SU-DHL-6 (cell line): Measurements from ENCODE around the gene FIZ1.
"Not testable (repeated sequence)": the region's sequence is repeated elsewhere in the genome, so short reads cannot be mapped to it uniquely, and the experiment has no call there.

Experiments
- H2AFZ ChIP-seq: fragments of 200-600 bp; sonication (generic); 2 replicates; pipeline ENCODE4 v1.6.1; 2014; ENCODE audit warnings: low read depth, mild to moderate bottlenecking, moderate library complexity, mixed read lengths, antibody characterized with exemption, low read length; ENCODE audit not compliant: severe bottlenecking
- H3F3A ChIP-seq: fragments of 200-600 bp; shearing (Covaris generic); 2 replicates; pipeline ENCODE4 v1.6.0; 2016; ENCODE audit warnings: antibody characterized with exemption, mild to moderate bottlenecking; ENCODE audit not compliant: insufficient read depth
- H3K27ac ChIP-seq: fragments of 200-600 bp; sonication (generic); 2 replicates; pipeline ENCODE4 v1.5.1; 2016; ENCODE audit warnings: low read depth, mild to moderate bottlenecking, low read length, moderate library complexity, mixed read lengths
- H3K27me3 ChIP-seq: fragments of 200-600 bp; sonication (generic), shearing (Covaris generic); 2 replicates; pipeline ENCODE4 v1.6.0; 2014; ENCODE audit warnings: mild to moderate bottlenecking, low read length
- H3K36me3 ChIP-seq: fragments of 200-600 bp; sonication (generic); 2 replicates; pipeline ENCODE4 v1.6.1; 2014; ENCODE audit warnings: mild to moderate bottlenecking, low read length, mixed read lengths
- H3K4me2 ChIP-seq: fragments of 300-600, 200-600 bp; shearing (Covaris generic), sonication (generic); 2 replicates; pipeline ENCODE4 v1.6.0; 2014; ENCODE audit warnings: low read length, low read depth, mild to moderate bottlenecking; ENCODE audit not compliant: poor library complexity, severe bottlenecking
- H3K4me3 ChIP-seq: fragments of 200-600 bp; sonication (generic); 2 replicates; pipeline ENCODE4 v1.5.1; 2014; ENCODE audit warnings: antibody characterized with exemption, low read length, mild to moderate bottlenecking, mixed read lengths; ENCODE audit not compliant: insufficient read depth, poor library complexity, severe bottlenecking
- H3K79me2 ChIP-seq: fragments of 200-600 bp; sonication (generic); 2 replicates; pipeline ENCODE4 v1.6.1; 2014; ENCODE audit warnings: mild to moderate bottlenecking, low read length, moderate library complexity; ENCODE audit not compliant: insufficient read depth
- H3K9ac ChIP-seq: fragments of 200-600 bp; sonication (generic); 2 replicates; pipeline ENCODE4 v1.7.0; 2014; ENCODE audit warnings: mild to moderate bottlenecking, low read length
- H3K9me2 ChIP-seq: fragments of 200-600 bp; sonication (generic); replicated peaks from 2 replicates; pipeline ENCODE4 v1.6.1; 2014; ENCODE audit warnings: low read length; ENCODE audit not compliant: insufficient read depth
- H3K9me3 ChIP-seq: fragments of 200-600 bp; sonication (generic); 2 replicates; pipeline ENCODE4 v1.6.1; 2014; ENCODE audit warnings: low read length, mixed read lengths; ENCODE audit not compliant: insufficient read depth
- H4K20me1 ChIP-seq: fragments of 200-600 bp; sonication (generic); 2 replicates; pipeline ENCODE4 v1.6.1; 2014; ENCODE audit warnings: low read depth, mild to moderate bottlenecking, antibody characterized with exemption, low read length, moderate library complexity, mixed read lengths
- CTCF ChIP-seq: fragments of 200-600 bp; sonication (generic); IDR thresholded peaks from one replicate; pipeline ENCODE4 v1.5.1; 2017; ENCODE audit warnings: antibody characterized with exemption, mild to moderate bottlenecking, low read length, moderate library complexity; ENCODE audit not compliant: insufficient read depth, poor library complexity, severe bottlenecking
- EZH2phosphoT487 ChIP-seq: fragments of 200-600 bp; sonication (generic), shearing (Covaris generic); conservative IDR thresholded peaks from 2 replicates; pipeline ENCODE4 v1.6.1; 2018; ENCODE audit warnings: mild to moderate bottlenecking, antibody characterized with exemption, low read length, moderate library complexity, mixed read lengths

The FIZ1 gene

GRCh38 chr19:55585658-55586339 lies 13.5 kb downstream of the FIZ1 start:
- Histone ChIP-seq H3K9me3 (no peaks in the 10 kb centered on the region), H3K9me2 (no peaks in the 10 kb centered on the region), H3K36me3 (no peaks in the 10 kb centered on the region), H4K20me1 (no peaks in the 10 kb centered on the region), H3K9ac (no peak overlapping the region), H2AFZ (no peak overlapping the region), H3K27me3 (no peaks in the 10 kb centered on the region), H3K27ac (no peak overlapping the region), H3K79me2 (no peaks in the 10 kb centered on the region), H3K4me3 (no peak overlapping the region), H3K4me2 (no peak overlapping the region), H3F3A (no peaks in the 10 kb centered on the region)
- TF ChIP-seq EZH2phosphoT487: no peak
- TF ChIP-seq CTCF: no peak

GRCh38 chr19:55584871-55585270 lies 14.4 kb downstream of the FIZ1 start:
- Histone ChIP-seq H3K9ac (no peak overlapping the region), H3F3A (no peaks in the 10 kb centered on the region), H3K4me2 (no peak overlapping the region), H3K27ac (no peak overlapping the region), H3K9me2 (no peaks in the 10 kb centered on the region), H3K27me3 (no peaks in the 10 kb centered on the region), H4K20me1 (no peaks in the 10 kb centered on the region), H3K36me3 (no peaks in the 10 kb centered on the region), H3K4me3 (no peak overlapping the region), H2AFZ (no peak overlapping the region), H3K79me2 (no peaks in the 10 kb centered on the region), H3K9me3 (no peaks in the 10 kb centered on the region)
- TF ChIP-seq CTCF: no peak
- no peak for TF ChIP-seq EZH2phosphoT487

GRCh38 chr19:55583897-55584296 lies 15.4 kb downstream of the FIZ1 start:
- not testable (repeated sequence) for H3K27me3 ChIP-seq, H3K9me3 ChIP-seq, H3K9me2 ChIP-seq

GRCh38 chr19:55582284-55582683 lies 17.0 kb downstream of the FIZ1 start:
- not testable (repeated sequence) for H3K9ac ChIP-seq, H3K9me3 ChIP-seq, H3K79me2 ChIP-seq, H3K4me2 ChIP-seq, H3F3A ChIP-seq, H3K4me3 ChIP-seq, H4K20me1 ChIP-seq, H2AFZ ChIP-seq, H3K36me3 ChIP-seq, H3K9me2 ChIP-seq, H3K27ac ChIP-seq, H3K27me3 ChIP-seq

More at GRCh38 chr19:55583897-55584296, 15.4 kb downstream of the FIZ1 start:
- H3K4me2 ChIP-seq, H2AFZ ChIP-seq, H4K20me1 ChIP-seq, H3K4me3 ChIP-seq, H3K9ac ChIP-seq, H3K36me3 ChIP-seq, H3K79me2 ChIP-seq, H3F3A ChIP-seq, H3K27ac ChIP-seq: not testable (repeated sequence)
